Nasal cavity respiratory epithelium epithelial cell of viscerocranial mucosa (primary cell): ENCODE measurements around the gene CHD9NB. TPM values are rescaled to one million over a fixed set of nuclear protein-coding genes. Genes with fewer than 3 reads are reported as not detected.

Source experiments
- total RNA-seq: library from RNA; depleted of rRNA; stranded (reverse); fragments of >200 nt; gene quantifications from 2 replicates; pipeline ENCODE4 v1.2.3, GENCODE V29; 2014

CHD9NB gene
- total RNA-seq = 0.68 and 1.1 TPM in 2 replicates

GRCh38 chr16:53052519-53053501 lies at the start of gene CHD9NB:
CHD9NB (minus strand) TSS chr16:53052897; CDS start chr16:53044158, 8,739 bp downstream.

GRCh38 chr16:53054670-53055485 lies 2.2 kb upstream of the CHD9NB start, which contains the start of gene CHD9:
CHD9 (plus strand) TSS chr16:53054991; CDS start chr16:53156090, 101,099 bp downstream.

Other genes starting within 250 kb of the CHD9NB start
- gene CHD9, start 2.1 kb upstream of the CHD9NB start, total RNA-seq = 65.6 and 83.8 TPM in 2 replicates